Activated naive CD4-positive, alpha-beta T cell treated with anti-CD3 and anti-CD28 coated beads, Interleukin-2, amount 10 ng/mL, durations not matched to agents 7 days and 5 days (primary cell): Measurements from ENCODE around the gene NCAN.

ENCODE experiments used
- CTCF ChIA-PET: fragments of 350-600 bp; sonication (Branson Sonifier 250); formaldehyde crosslinking; loops from one replicate; lab custom pipeline; 2021; ENCODE audit warnings: antibody characterized with exemption; lab: Charles Lee
- DNase-seq: peaks from one replicate; pipeline ENCODE4 v3.0.0-alpha.2; 2020
- H3K27ac Mint-ChIP-seq: one replicate; pipeline ENCODE4 v1.8.0; 2021; ENCODE audit warnings: mild to moderate bottlenecking, moderate library complexity, mixed read lengths
- H3K27me3 Mint-ChIP-seq: one replicate; pipeline ENCODE4 v1.8.0; 2021; ENCODE audit warnings: mild to moderate bottlenecking, mixed read lengths
- H3K36me3 Mint-ChIP-seq: one replicate; pipeline ENCODE4 v1.8.0; 2021; ENCODE audit warnings: mixed read lengths
- H3K4me1 Mint-ChIP-seq: one replicate; pipeline ENCODE4 v1.8.0; 2021; ENCODE audit warnings: mixed read lengths
- H3K4me3 Mint-ChIP-seq: one replicate; pipeline ENCODE4 v1.8.0; 2021; ENCODE audit warnings: mild to moderate bottlenecking, moderate library complexity, mixed read lengths
- H3K9me3 Mint-ChIP-seq: one replicate; pipeline ENCODE4 v1.8.0; 2021; ENCODE audit warnings: mixed read lengths

NCAN gene

GRCh38 chr19:19285686-19286085, 73.9 kb downstream of the NCAN start:
- H3K9me3 Mint-ChIP-seq, result no peaks in the 10 kb centered on the region
- CTCF ChIA-PET, result no interaction called here
- no peak overlapping the region for H3K4me3 Mint-ChIP-seq
- H3K4me1 Mint-ChIP-seq, result no peaks in the 10 kb centered on the region
- H3K27ac Mint-ChIP-seq, result no peak overlapping the region
- no peaks in the 10 kb centered on the region for H3K27me3 Mint-ChIP-seq
- no peak for DNase-seq
- H3K36me3 Mint-ChIP-seq, result peaks cover 31% of the 10 kb centered on the region

- H3K36me3 Mint-ChIP-seq, result peaks cover 52% of the 10 kb centered on the region
- no peak overlapping the region for H3K4me3 Mint-ChIP-seq
- CTCF ChIA-PET, result no interaction called here
- H3K27ac Mint-ChIP-seq, result no peak overlapping the region
- no peaks in the 10 kb centered on the region for H3K9me3 Mint-ChIP-seq
- H3K4me1 Mint-ChIP-seq, result no peaks in the 10 kb centered on the region
- no peak for DNase-seq
- H3K27me3 Mint-ChIP-seq, result no peaks in the 10 kb centered on the region
Measured at GRCh38 chr19:19292607-19293006, 80.8 kb downstream of the NCAN start.

GRCh38 chr19:19294914-19295313, 83.2 kb downstream of the NCAN start:
- CTCF ChIA-PET, result no interaction called here
- no peaks in the 10 kb centered on the region for H3K4me1 Mint-ChIP-seq
- no peak overlapping the region for H3K4me3 Mint-ChIP-seq
- peaks cover 44% of the 10 kb centered on the region for H3K36me3 Mint-ChIP-seq
- H3K27ac Mint-ChIP-seq, result no peak overlapping the region
- no peak for DNase-seq
- no peaks in the 10 kb centered on the region for H3K27me3 Mint-ChIP-seq
- no peaks in the 10 kb centered on the region for H3K9me3 Mint-ChIP-seq

GRCh38 chr19:19296953-19297689, 85.4 kb downstream of the NCAN start:
- DNase-seq, result no peak
- CTCF ChIA-PET, result interaction anchor here (1.2 kb wide), 1 partner anchor 193 kb away, joined by 3 read pairs; no protein-coding TSS in a partner anchor
- Mint-ChIP-seq H3K27me3 (no peaks in the 10 kb centered on the region), H3K4me1 (no peaks in the 10 kb centered on the region), H3K9me3 (no peaks in the 10 kb centered on the region), H3K27ac (no peak overlapping the region), H3K36me3 (peaks cover 39% of the 10 kb centered on the region), H3K4me3 (no peak overlapping the region)

GRCh38 chr19:19297759-19298158, 86.0 kb downstream of the NCAN start:
- no peak overlapping the region for H3K4me3 Mint-ChIP-seq
- CTCF ChIA-PET, result interaction anchor here (1.2 kb wide), 1 partner anchor 193 kb away, joined by 3 read pairs; no protein-coding TSS in a partner anchor
- peaks cover 37% of the 10 kb centered on the region for H3K36me3 Mint-ChIP-seq
- no peaks in the 10 kb centered on the region for H3K9me3 Mint-ChIP-seq
- no peaks in the 10 kb centered on the region for H3K4me1 Mint-ChIP-seq
- H3K27ac Mint-ChIP-seq, result no peak overlapping the region
- H3K27me3 Mint-ChIP-seq, result no peaks in the 10 kb centered on the region
- no peak for DNase-seq

GRCh38 chr19:19300613-19301012, 88.9 kb downstream of the NCAN start:
- Mint-ChIP-seq H3K27me3 (no peaks in the 10 kb centered on the region), H3K27ac (no peak overlapping the region), H3K4me3 (no peak overlapping the region), H3K9me3 (no peaks in the 10 kb centered on the region), H3K36me3 (peaks cover 20% of the 10 kb centered on the region), H3K4me1 (no peaks in the 10 kb centered on the region)
- CTCF ChIA-PET, result no interaction called here
- no peak for DNase-seq
